Panc1 (cell line): ENCODE data around the gene TFDP2.

ENCODE experiments used
- CTCF ChIP-seq: fragments of 450-650 bp; IDR thresholded peaks from 2 replicates; pipeline ENCODE4 v1.5.1; 2017; ENCODE audit warnings: mild to moderate bottlenecking
- POLR2AphosphoS5 ChIP-seq: IDR thresholded peaks from 2 replicates; pipeline ENCODE4 v1.6.1; 2012; ENCODE audit warnings: mild to moderate bottlenecking, low read depth, low read length, moderate library complexity

GRCh38 chr3:142035308-142035922 lies 113.9 kb downstream of the TFDP2 start:
- TF ChIP-seq CTCF (no peak), POLR2AphosphoS5 (no peak)
